Neural progenitor cell (in vitro differentiated cells): ENCODE results near the gene THAP11. TPM values are rescaled to one million over a fixed set of nuclear protein-coding genes. Genes with fewer than 3 reads are reported as not detected.
A peak's percentile ranks its signal among the peaks of the same experiment; 100 is the strongest.

Experiments used
- DNase-seq: peaks from one replicate; pipeline ENCODE4 v3.0.0-alpha.2; 2016; ENCODE audit warnings: low spot score
- H2AFZ ChIP-seq: fragments of 200-600 bp; sonication (generic); replicated peaks from 2 replicates; pipeline ENCODE4 v1.6.1; 2016; ENCODE audit warnings: antibody characterized with exemption
- H3F3A ChIP-seq: fragments of 200-600 bp; sonication (generic); 2 replicates; pipeline ENCODE4 v1.6.1; 2016; ENCODE audit warnings: antibody characterized with exemption, low read depth
- H3K27ac ChIP-seq: fragments of 200-600 bp; sonication (generic); 2 replicates; pipeline ENCODE4 v1.5.1; 2016; ENCODE audit warnings: mild to moderate bottlenecking
- H3K27me3 ChIP-seq: fragments of 200-600 bp; sonication (generic); 2 replicates; pipeline ENCODE4 v1.6.1; 2016; ENCODE audit warnings: mild to moderate bottlenecking, moderate library complexity
- H3K36me3 ChIP-seq: fragments of 200-600 bp; sonication (generic); 2 replicates; pipeline ENCODE4 v1.5.1; 2016
- H3K4me1 ChIP-seq: fragments of 200-600 bp; sonication (generic); 2 replicates; pipeline ENCODE4 v1.6.1; 2016; ENCODE audit warnings: mixed run types
- H3K4me2 ChIP-seq: fragments of 200-600 bp; sonication (generic); 2 replicates; pipeline ENCODE4 v1.6.1; 2016
- H3K4me3 ChIP-seq: fragments of 200-600 bp; sonication (generic); 2 replicates; pipeline ENCODE4 v1.5.1; 2016
- H3K79me2 ChIP-seq: fragments of 200-600 bp; sonication (generic); 2 replicates; pipeline ENCODE4 v1.6.1; 2016; ENCODE audit warnings: low read depth
- H3K9ac ChIP-seq: fragments of 200-600 bp; sonication (generic); 2 replicates; pipeline ENCODE4 v1.6.1; 2016
- H3K9me3 ChIP-seq: fragments of 200-600 bp; sonication (generic); 2 replicates; pipeline ENCODE4 v1.5.1; 2016; ENCODE audit warnings: low read depth
- H4K20me1 ChIP-seq: fragments of 200-600 bp; sonication (generic); 2 replicates; pipeline ENCODE4 v1.6.1; 2016; ENCODE audit warnings: low read depth
- H3K27ac Mint-ChIP-seq: 3 replicates; pipeline ENCODE4 v1.8.0; 2021; ENCODE audit warnings: mixed read lengths
- H3K27me3 Mint-ChIP-seq: 2 replicates; pipeline ENCODE4 v1.8.0; 2022; ENCODE audit warnings: low read depth, mild to moderate bottlenecking, inconsistent platforms, moderate library complexity, mixed read lengths; ENCODE audit not compliant: insufficient read depth
- H3K36me3 Mint-ChIP-seq: 3 replicates; pipeline ENCODE4 v1.8.0; 2021; ENCODE audit warnings: mixed read lengths
- H3K4me1 Mint-ChIP-seq: 3 replicates; pipeline ENCODE4 v1.8.0; 2021; ENCODE audit warnings: mixed read lengths
- H3K4me3 Mint-ChIP-seq: 3 replicates; pipeline ENCODE4 v1.8.0; 2021; ENCODE audit warnings: mild to moderate bottlenecking, moderate library complexity, mixed read lengths
- H3K9me3 Mint-ChIP-seq: 3 replicates; pipeline ENCODE4 v1.8.0; 2020; ENCODE audit warnings: mixed read lengths
- EZH2 ChIP-seq: fragments of 200-600 bp; sonication (generic); IDR thresholded peaks from 2 replicates; pipeline ENCODE4 v1.6.1; 2017; ENCODE audit warnings: antibody characterized with exemption, mild to moderate bottlenecking, moderate library complexity
- EZH2phosphoT487 ChIP-seq: fragments of 200-600 bp; sonication (generic); IDR thresholded peaks from 2 replicates; pipeline ENCODE4 v1.6.1; 2017; ENCODE audit warnings: antibody characterized with exemption
- total RNA-seq: library from RNA; depleted of rRNA; stranded (reverse); fragments of >200 nt; gene quantifications from 2 replicates; pipeline ENCODE4 v1.2.3, GENCODE V29; 2015; ENCODE audit warnings: low replicate concordance
- TF ChIP-seq, protein P1 (sequence below): fragments of 200-600 bp; sonication (generic); IDR thresholded peaks from 2 replicates; pipeline ENCODE4 v1.5.1; 2017; ENCODE audit warnings: antibody characterized with exemption, mild to moderate bottlenecking

THAP11 gene
- total RNA-seq, 1 donor from 2014 or later: 27.3 TPM

DNA sequence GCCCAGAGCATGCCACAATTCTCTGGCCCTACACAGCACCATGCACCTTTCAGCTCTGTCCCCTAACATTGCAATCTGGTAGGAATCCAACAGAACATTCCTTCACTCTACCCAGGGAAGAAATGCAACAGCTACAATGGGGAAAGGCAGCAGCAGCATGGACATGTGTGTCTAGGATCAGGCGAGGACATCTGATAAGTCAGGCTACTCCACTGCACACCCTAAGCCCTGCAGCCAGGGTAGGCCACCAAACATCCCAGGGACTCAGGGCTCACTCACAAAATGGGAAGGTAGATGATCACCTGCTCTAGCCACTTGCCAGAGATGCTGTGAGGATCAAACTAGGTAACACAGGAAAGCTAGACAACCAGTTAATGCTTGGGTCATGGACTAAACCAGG lies 40.9 kb upstream of the THAP11 start:
- Histone ChIP-seq H3K9ac (no peak overlapping the region), H3K27me3 (no peaks in the 10 kb centered on the region), H3K79me2 (peaks cover 91% of the 10 kb centered on the region), H3K4me1 (peaks cover 6% of the 10 kb centered on the region), H3F3A (no peaks in the 10 kb centered on the region), H3K4me3 (no peak overlapping the region), H3K4me2 (no peak overlapping the region), H2AFZ (no peak overlapping the region), H3K27ac (no peak overlapping the region), H4K20me1 (peaks cover 27% of the 10 kb centered on the region), H3K9me3 (no peaks in the 10 kb centered on the region), H3K36me3 (no peaks in the 10 kb centered on the region)
- no peak overlapping the region for H3K27ac Mint-ChIP-seq
- peaks cover 27% of the 10 kb centered on the region for H3K36me3 Mint-ChIP-seq
- H3K9me3 Mint-ChIP-seq: no peaks in the 10 kb centered on the region
- H3K4me3 Mint-ChIP-seq: no peak overlapping the region
- H3K27me3 Mint-ChIP-seq: peaks cover 2% of the 10 kb centered on the region
- H3K4me1 Mint-ChIP-seq: peaks cover 9% of the 10 kb centered on the region
- DNase-seq: no peak
- TF ChIP-seq EZH2: no peak
- TF ChIP-seq, protein P1, sequence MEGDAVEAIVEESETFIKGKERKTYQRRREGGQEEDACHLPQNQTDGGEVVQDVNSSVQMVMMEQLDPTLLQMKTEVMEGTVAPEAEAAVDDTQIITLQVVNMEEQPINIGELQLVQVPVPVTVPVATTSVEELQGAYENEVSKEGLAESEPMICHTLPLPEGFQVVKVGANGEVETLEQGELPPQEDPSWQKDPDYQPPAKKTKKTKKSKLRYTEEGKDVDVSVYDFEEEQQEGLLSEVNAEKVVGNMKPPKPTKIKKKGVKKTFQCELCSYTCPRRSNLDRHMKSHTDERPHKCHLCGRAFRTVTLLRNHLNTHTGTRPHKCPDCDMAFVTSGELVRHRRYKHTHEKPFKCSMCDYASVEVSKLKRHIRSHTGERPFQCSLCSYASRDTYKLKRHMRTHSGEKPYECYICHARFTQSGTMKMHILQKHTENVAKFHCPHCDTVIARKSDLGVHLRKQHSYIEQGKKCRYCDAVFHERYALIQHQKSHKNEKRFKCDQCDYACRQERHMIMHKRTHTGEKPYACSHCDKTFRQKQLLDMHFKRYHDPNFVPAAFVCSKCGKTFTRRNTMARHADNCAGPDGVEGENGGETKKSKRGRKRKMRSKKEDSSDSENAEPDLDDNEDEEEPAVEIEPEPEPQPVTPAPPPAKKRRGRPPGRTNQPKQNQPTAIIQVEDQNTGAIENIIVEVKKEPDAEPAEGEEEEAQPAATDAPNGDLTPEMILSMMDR: no peak
- TF ChIP-seq EZH2phosphoT487: no peak

DNA sequence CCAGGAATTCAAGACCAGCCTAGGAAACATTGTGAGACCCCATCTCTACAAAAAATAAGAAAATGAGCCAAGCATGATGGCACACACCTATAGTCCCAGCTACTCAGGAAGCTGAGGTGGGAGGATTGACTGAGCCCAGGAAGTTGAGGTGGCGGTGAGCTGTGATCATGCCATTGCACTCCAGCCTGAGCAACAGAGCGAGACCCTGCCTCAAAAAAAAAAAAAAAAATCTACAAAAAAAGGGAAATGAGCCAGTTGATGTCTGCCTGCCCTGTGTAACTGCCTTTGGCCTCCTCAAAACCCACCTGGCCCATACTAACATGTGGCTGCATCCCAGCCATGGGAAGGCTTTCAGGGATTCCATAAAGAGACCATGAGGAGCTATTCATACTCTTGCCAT lies 40.2 kb upstream of the THAP11 start:
- Mint-ChIP-seq H3K4me3 (no peak overlapping the region), H3K36me3 (peaks cover 22% of the 10 kb centered on the region), H3K27me3 (peaks cover 2% of the 10 kb centered on the region), H3K4me1 (peaks cover 9% of the 10 kb centered on the region), H3K9me3 (no peaks in the 10 kb centered on the region), H3K27ac (no peak overlapping the region)
- TF ChIP-seq EZH2: no peak
- TF ChIP-seq, protein P1: no peak
- TF ChIP-seq EZH2phosphoT487: no peak
- peaks cover 85% of the 10 kb centered on the region for H3K79me2 ChIP-seq
- peaks cover 27% of the 10 kb centered on the region for H4K20me1 ChIP-seq
- no peak overlapping the region for H3K27ac ChIP-seq
- no peaks in the 10 kb centered on the region for H3K36me3 ChIP-seq
- H3F3A ChIP-seq: peaks cover 3% of the 10 kb centered on the region
- H3K9ac ChIP-seq: no peak overlapping the region
- peaks cover 6% of the 10 kb centered on the region for H3K4me1 ChIP-seq
- no peak overlapping the region for H3K4me3 ChIP-seq
- no peaks in the 10 kb centered on the region for H3K9me3 ChIP-seq
- DNase-seq: no peak
- H3K4me2 ChIP-seq: no peak overlapping the region
- H3K27me3 ChIP-seq: no peaks in the 10 kb centered on the region
- no peak overlapping the region for H2AFZ ChIP-seq

DNA sequence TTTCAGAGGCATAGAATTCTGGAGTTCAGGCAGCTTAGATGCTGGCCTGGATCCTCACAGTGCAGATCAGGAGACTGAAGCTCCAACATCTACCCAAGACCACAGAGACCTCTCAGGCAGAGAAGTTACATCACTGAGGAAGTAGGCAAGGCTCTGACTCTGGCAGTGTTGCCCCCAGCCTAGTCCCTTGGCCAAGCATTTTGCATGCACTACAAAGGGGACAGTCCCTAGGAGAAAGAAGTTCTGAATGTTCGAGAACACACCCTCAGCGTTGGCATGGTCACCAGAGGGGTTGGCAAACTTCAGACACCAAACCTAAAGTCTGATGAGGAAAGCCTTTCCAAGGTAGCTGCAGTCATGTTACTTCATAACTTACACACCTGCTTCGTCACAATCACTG lies 38.2 kb upstream of the THAP11 start:
- H3K4me3 ChIP-seq: no peak overlapping the region
- Mint-ChIP-seq H3K36me3 (peaks cover 18% of the 10 kb centered on the region), H3K9me3 (no peaks in the 10 kb centered on the region), H3K27ac (no peak overlapping the region), H3K4me3 (peak overlapping the region; percentile 92), H3K4me1 (peaks cover 14% of the 10 kb centered on the region), H3K27me3 (peaks cover 2% of the 10 kb centered on the region)
- no peaks in the 10 kb centered on the region for H3K9me3 ChIP-seq
- H3K79me2 ChIP-seq: peaks cover 67% of the 10 kb centered on the region
- no peaks in the 10 kb centered on the region for H3K27me3 ChIP-seq
- H3K27ac ChIP-seq: no peak overlapping the region
- H3K4me1 ChIP-seq: peaks cover 6% of the 10 kb centered on the region
- H2AFZ ChIP-seq: no peak overlapping the region
- no peak overlapping the region for H3K4me2 ChIP-seq
- H4K20me1 ChIP-seq: peaks cover 27% of the 10 kb centered on the region
- no peaks in the 10 kb centered on the region for H3K36me3 ChIP-seq
- TF ChIP-seq EZH2phosphoT487 (no peak), EZH2 (no peak)
- TF ChIP-seq, protein P1: no peak
- no peak overlapping the region for H3K9ac ChIP-seq
- H3F3A ChIP-seq: peaks cover 9% of the 10 kb centered on the region
- no peak for DNase-seq
